ENCODE data around the gene PDGFD. TPM values are rescaled to one million over a fixed set of nuclear protein-coding genes. Genes with fewer than 3 reads are reported as not detected.

The PDGFD gene
- total and polyA plus RNA-seq, 2 experiments from 2014 or later = 1.9 to 4.5 TPM

- Histone ChIP-seq H4K20me1 (replicated peaks; ENCODE audit: insufficient read depth) (no peaks in the 10 kb centered on the region), H3K36me3 (ENCODE audit: insufficient read depth) (no peaks in the 10 kb centered on the region), H3K27me3 (ENCODE audit: insufficient read depth) (no peaks in the 10 kb centered on the region), H3K79me2 (replicated peaks; ENCODE audit: insufficient read depth) (no peaks in the 10 kb centered on the region), H2AFZ (no peak overlapping the region), H3K4me3 (no peak overlapping the region), H3K27ac (ENCODE audit: low read depth) (no peak overlapping the region), H3K9me2 (ENCODE audit: insufficient read depth) (no peaks in the 10 kb centered on the region), H3K4me1 (ENCODE audit: insufficient read depth) (no peaks in the 10 kb centered on the region), H3K4me2 (no peak overlapping the region), H3F3A (replicated peaks; ENCODE audit: low read depth) (no peaks in the 10 kb centered on the region)
- ATAC-seq (no peak), DNase-seq (ENCODE audit: low spot score) (no peak)
- Mint-ChIP-seq H3K4me3 (no peak overlapping the region), H3K4me1 (0 out of 3 replicates have a peak, but pooled peaks cover 2% of the 10 kb centered on the region), H3K36me3 (ENCODE audit: low read depth) (no peaks in the 10 kb centered on the region), H3K27me3 (ENCODE audit: insufficient read depth, low read depth, poor library complexity) (no peaks in the 10 kb centered on the region), H3K9me3 (no peaks in the 10 kb centered on the region; the same call in 2 of the 3 replicates), H3K27ac (peak overlapping the region; percentile 74; the same call in 1 of the 2 replicates)
- TF ChIP-seq NANOG (IDR thresholded peaks at IDR 0.05; ENCODE audit: borderline replicate concordance) = no peak
- TF ChIP-seq ZNF462 (CRISPR knock-in tag; IDR thresholded peaks at IDR 0.05) = no peak
- TF ChIP-seq EZH2 (IDR thresholded peaks at IDR 0.05; ENCODE audit: low read depth, unreplicated experiment) = no peak
- no peak for TF ChIP-seq ETS1 (IDR thresholded peaks at IDR 0.05)
- no peak for TF ChIP-seq JUNB (IDR thresholded peaks at IDR 0.05; ENCODE audit: unreplicated experiment)
These were observed 120.2 kb downstream of the PDGFD start for GRCh38 chr11:104043678-104044239.
